GM12878 (cell line): ENCODE results near the gene LSR. TPM values are rescaled to one million over a fixed set of nuclear protein-coding genes. Genes with fewer than 3 reads are reported as not detected.

Source experiments
- ATAC-seq: fragments of 200-7000 bp; cut with Tn5 transposase; 3 replicates; pipeline ENCODE4 v1.9.1; 2020; ENCODE audit warnings: mild to moderate bottlenecking, moderate library complexity
- BruUV-seq: library from RNA; stranded (reverse); fragments of 400-500 nt; replicated peaks from 2 replicates; lab custom pipeline; 2021; lab: Mats Ljungman, UMichigan
- CTCF ChIA-PET: fragments of 300-600 bp; sonication (Branson Sonifier 250); formaldehyde crosslinking; extraction: SDS; loops from one replicate; lab custom pipeline; 2021; ENCODE audit warnings: inconsistent platforms; lab: Yijun Ruan, JAX
- POLR2A ChIA-PET: fragments of 350-600 bp; formaldehyde crosslinking; extraction: SDS; loops from one replicate; lab custom pipeline; 2021; ENCODE audit warnings: inconsistent platforms; lab: Charles Lee
- RAD21 ChIA-PET: fragments of 300-600 bp; sonication (Branson Sonifier 250); formaldehyde crosslinking; loops from one replicate; lab custom pipeline; 2023; ENCODE audit warnings: antibody characterized with exemption; ENCODE audit not compliant: unreplicated experiment; lab: Charles Lee
- SMC1A ChIA-PET: fragments of 300-600 bp; sonication (Branson Sonifier 250); formaldehyde crosslinking; loops from one replicate; lab custom pipeline; 2023; ENCODE audit not compliant: unreplicated experiment, uncharacterized antibody; lab: Charles Lee
- DNase-seq: peaks from one replicate; pipeline ENCODE4 v3.0.0-alpha.2; 2011; ENCODE audit warnings: low read depth, low spot score
- FAIRE-seq: peaks from 3 replicates; lab custom pipeline; 2011; peaks lifted over from hg19 to GRCh38; lab: Jason Lieb, UNC
- H2AFZ ChIP-seq: 2 replicates; pipeline ENCODE4 v1.6.0; 2011; ENCODE audit warnings: low read depth, low read length, control low read depth; ENCODE audit not compliant: control insufficient read depth
- H3K27ac ChIP-seq: 2 replicates; pipeline ENCODE4 v1.5.1; 2011; ENCODE audit warnings: control low read depth; ENCODE audit not compliant: control insufficient read depth, insufficient read depth
- H3K27me3 ChIP-seq, 2 experiments: replicated peaks in 1 of 2; 2 replicates each; pipeline versions ENCODE4 v1.6.0 to v1.6.1; 2011; ENCODE audit warnings: low read length in 1 of 2; ENCODE audit not compliant: control insufficient read depth in 2 of 2, insufficient read depth in 2 of 2
- H3K36me3 ChIP-seq, 2 experiments: 2 replicates each; pipeline ENCODE4 v1.5.1; 2011; ENCODE audit warnings: low read length in 1 of 2; ENCODE audit not compliant: control insufficient read depth in 2 of 2, insufficient read depth in 2 of 2
- H3K4me1 ChIP-seq: 2 replicates; pipeline ENCODE4 v1.6.1; 2011; ENCODE audit warnings: mild to moderate bottlenecking, low read length, moderate library complexity, mixed read lengths; ENCODE audit not compliant: control insufficient read depth, insufficient read depth
- H3K4me2 ChIP-seq: 2 replicates; pipeline ENCODE4 v1.6.0; 2011; ENCODE audit warnings: control low read depth; ENCODE audit not compliant: control insufficient read depth, insufficient read depth
- H3K4me3 ChIP-seq: fragments of 200-600 bp; sonication (generic); 2 replicates; pipeline ENCODE4 v1.5.1; 2016
- H3K79me2 ChIP-seq: 2 replicates; pipeline ENCODE4 v1.6.0; 2011; ENCODE audit warnings: low read length; ENCODE audit not compliant: control insufficient read depth, insufficient read depth
- H3K9ac ChIP-seq: 2 replicates; pipeline ENCODE4 v1.8.0; 2011; ENCODE audit warnings: low read length, control low read depth, mixed read lengths; ENCODE audit not compliant: control insufficient read depth, insufficient read depth
- H3K9me3 ChIP-seq: replicated peaks from 3 replicates; pipeline ENCODE4 v1.5.1; 2011; ENCODE audit warnings: mild to moderate bottlenecking, low read length; ENCODE audit not compliant: control insufficient read depth, insufficient read depth
- H4K20me1 ChIP-seq: 2 replicates; pipeline ENCODE4 v1.6.0; 2011; ENCODE audit not compliant: control insufficient read depth, insufficient read depth
- BMI1 ChIP-seq: fragments of 450-650 bp; IDR thresholded peaks from 2 replicates; pipeline ENCODE4 v1.6.1; 2016; ENCODE audit warnings: mild to moderate bottlenecking, moderate library complexity, borderline replicate concordance
- EED ChIP-seq: sonication (generic); IDR thresholded peaks from 2 replicates; pipeline ENCODE4 v1.6.1; 2016; ENCODE audit warnings: antibody characterized with exemption, low read depth
- ETV6 ChIP-seq, 2 experiments: fragments of 450-650 bp in 1 of 2; IDR thresholded peaks in 1 of 2; conservative IDR thresholded peaks in 1 of 2; 2 replicates each; pipeline ENCODE4 v1.6.1; 2014; ENCODE audit warnings: antibody characterized with exemption in 1 of 2, borderline replicate concordance in 1 of 2, low read depth in 1 of 2, mild to moderate bottlenecking in 1 of 2, moderate library complexity in 1 of 2
- HDAC2 ChIP-seq: fragments of 200-600 bp; sonication (generic); IDR thresholded peaks from 2 replicates; pipeline ENCODE4 v1.6.1; 2017
- PML ChIP-seq: IDR thresholded peaks from 2 replicates; pipeline ENCODE4 v1.6.1; 2012; ENCODE audit warnings: low read length, inconsistent platforms
- RBBP5 ChIP-seq: fragments of 200-600 bp; sonication (generic); conservative IDR thresholded peaks from 2 replicates; pipeline ENCODE4 v1.6.1; 2016
- TARDBP ChIP-seq: IDR thresholded peaks from 2 replicates; pipeline ENCODE4 v1.6.1; 2016; ENCODE audit warnings: borderline replicate concordance
- WGBS: methylation state at CpG from one replicate; pipeline ENCODE4 v1.1.6; 2016; ENCODE audit warnings: low lambda C conversion rate; ENCODE audit not compliant: insufficient replicate concordance, insufficient coverage; ENCODE audit errors: missing lambda C conversion rate; 5-methylcytosine and 5-hydroxymethylcytosine counted together
- in situ Hi-C: fragments of 300-500 bp; cut with MboI; formaldehyde crosslinking; loops from 9 replicates; pipeline ENCODE4 v1.14.3; 2018; ENCODE audit warnings: mixed read lengths
- intact Hi-C: fragments of 100-400 bp; cut with micrococcal nuclease; formaldehyde crosslinking; loops from one replicate; pipeline ENCODE4 v1.14.2; 2022; ENCODE audit not compliant: unreplicated experiment
- polyA plus RNA-seq, 11 experiments: library from polyadenylated mRNA; depleted of rRNA in 4 of 11; unstranded in 6 of 11; stranded (reverse) in 5 of 11; fragments of >200 nt; fragmentation: Nextera tagmentation in 4 of 11; fragmentation: Illumina TruSeq in 1 of 11; extraction: Ambion mirVana in 4 of 11; extraction: Trizol in 1 of 11; gene quantifications; 1 replicate in 1 of 11; 2 replicates in 10 of 11; pipeline versions ENCODE4 v1.2.1 to v1.2.3, GENCODE V29; 2011 to 2016; ENCODE audit warnings: inconsistent platforms in 2 of 11, missing spikeins in 2 of 11, low read depth in 1 of 11
- total RNA-seq, 4 experiments: library from RNA; depleted of rRNA in 3 of 4; stranded (reverse); fragments of >200 nt in 3 of 4; fragmentation: Illumina TruSeq in 1 of 4; extraction: Trizol in 1 of 4; gene quantifications; 2 replicates each; pipeline versions ENCODE4 v1.2.1 to v1.2.3, GENCODE V29; 2013 to 2021

LSR gene
- total and polyA plus RNA-seq, 10 of the 15 experiments (the other 5 are each of a cell fraction or from before 2014, with no cell fraction given): 0.26 to 53.9 (median 26.3) TPM

GRCh38 chr19:35265900-35266519, 17.2 kb downstream of the LSR start:
- 0 out of 2 replicates have a peak, but pooled peaks have one; percentile 22 for TF ChIP-seq PML
- TF ChIP-seq EED: no peak
- TF ChIP-seq ETV6 (conservative IDR thresholded peaks at IDR 0.05 in 1 of 2, IDR thresholded peaks at IDR 0.05 in 1 of 2; ENCODE audit: borderline replicate concordance in 1 of 2, low read depth in 1 of 2): no peak
- TF ChIP-seq RBBP5: no peak
- TF ChIP-seq TARDBP: no peak
- no peak for TF ChIP-seq BMI1
- no peak for TF ChIP-seq HDAC2
- Histone ChIP-seq H3K4me1 (peaks cover 6% of the 10 kb centered on the region), H3K9ac (no peak overlapping the region), H4K20me1 (no peaks in the 10 kb centered on the region), H2AFZ (no peak overlapping the region), H3K36me3 (peaks cover 11 to 21% of the 10 kb centered on the region in 2 experiments; a peak in 3 of 4 replicates), H3K79me2 (peaks cover 28% of the 10 kb centered on the region), H3K4me2 (peak overlapping the region; percentile 92; the same call in 1 of the 2 replicates), H3K27ac (no peak overlapping the region), H3K9me3 (no peaks in the 10 kb centered on the region), H3K4me3 (no peak overlapping the region), H3K27me3 (no peaks in the 10 kb centered on the region)
- ChIA-PET POLR2A (interaction anchor here (0.6 to 1.6 kb wide), 4 partner anchors 9 to 112 kb away, joined by 3 to 6 read pairs (median 4); partner anchors contain the start of gene FXYD5), CTCF (interaction anchor here (0.6 to 3.5 kb wide), 3 partner anchors 29 to 282 kb away, joined by 3 to 33 read pairs (median 3); no protein-coding TSS in a partner anchor), RAD21 (interaction anchor here (0.7 to 1.3 kb wide), 3 partner anchors 15 to 88 kb away, joined by 3 to 6 read pairs (median 3); no protein-coding TSS in a partner anchor), SMC1A (interaction anchor here (0.9 to 1.2 kb wide), 3 partner anchors 11 to 326 kb away, joined by 3 read pairs; no protein-coding TSS in a partner anchor)
- no peak for FAIRE-seq
- DNase-seq: no peak
- no TSS peak for BruUV-seq
- 84% methylated on average over 10 of the region's 10 CpGs for WGBS
- no peak for ATAC-seq
- intact Hi-C loops (loop anchor here (5.0 to 10.0 kb wide), 2 partner anchors 81 to 229 kb away; partner anchors contain the start of genes FFAR1 and KRTDAP), in situ Hi-C loops (no loop called here)
